ENCODE results near the gene KIF26B.
A peak's percentile ranks its signal among the peaks of the same experiment; 100 is the strongest.

KIF26B gene

DNA sequence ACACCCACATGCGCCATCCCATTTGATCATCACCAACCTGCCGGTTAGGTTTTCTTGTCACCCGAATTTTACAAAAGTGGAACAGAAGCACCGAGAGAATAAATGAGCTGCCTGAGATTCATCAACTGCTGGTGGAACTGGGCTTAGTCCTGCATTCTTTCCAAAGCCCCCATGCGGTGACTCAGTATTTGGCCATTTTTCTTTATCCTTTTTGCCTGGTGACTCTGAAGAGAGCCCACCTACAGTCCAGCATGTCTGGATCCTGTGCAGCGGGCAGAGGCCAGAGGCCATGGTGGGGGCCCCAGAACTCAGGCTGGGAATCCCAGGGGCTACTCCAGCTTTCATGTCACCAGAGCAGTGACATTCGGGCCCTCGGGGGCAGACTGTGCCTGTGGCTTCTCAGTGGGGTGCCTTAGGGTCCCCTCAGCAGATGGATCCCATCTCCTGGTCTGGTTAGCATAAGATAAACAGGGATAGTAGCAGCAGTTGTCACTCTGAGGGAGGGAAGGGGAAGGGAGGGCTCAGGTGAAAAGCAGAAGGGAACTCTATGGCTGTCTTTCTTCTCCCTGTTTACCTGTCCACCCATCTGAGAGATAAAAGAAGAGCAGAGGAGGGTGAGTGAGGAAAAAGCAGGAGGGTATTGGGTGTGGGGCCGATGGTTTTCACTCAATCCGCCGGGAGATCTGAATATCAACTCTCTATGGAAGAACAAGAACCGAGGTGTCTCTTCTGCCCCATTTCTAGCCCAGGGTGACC is 63.2 kb downstream of the KIF26B start:
- DNase-seq = no peak
- TF ChIP-seq, protein P1, sequence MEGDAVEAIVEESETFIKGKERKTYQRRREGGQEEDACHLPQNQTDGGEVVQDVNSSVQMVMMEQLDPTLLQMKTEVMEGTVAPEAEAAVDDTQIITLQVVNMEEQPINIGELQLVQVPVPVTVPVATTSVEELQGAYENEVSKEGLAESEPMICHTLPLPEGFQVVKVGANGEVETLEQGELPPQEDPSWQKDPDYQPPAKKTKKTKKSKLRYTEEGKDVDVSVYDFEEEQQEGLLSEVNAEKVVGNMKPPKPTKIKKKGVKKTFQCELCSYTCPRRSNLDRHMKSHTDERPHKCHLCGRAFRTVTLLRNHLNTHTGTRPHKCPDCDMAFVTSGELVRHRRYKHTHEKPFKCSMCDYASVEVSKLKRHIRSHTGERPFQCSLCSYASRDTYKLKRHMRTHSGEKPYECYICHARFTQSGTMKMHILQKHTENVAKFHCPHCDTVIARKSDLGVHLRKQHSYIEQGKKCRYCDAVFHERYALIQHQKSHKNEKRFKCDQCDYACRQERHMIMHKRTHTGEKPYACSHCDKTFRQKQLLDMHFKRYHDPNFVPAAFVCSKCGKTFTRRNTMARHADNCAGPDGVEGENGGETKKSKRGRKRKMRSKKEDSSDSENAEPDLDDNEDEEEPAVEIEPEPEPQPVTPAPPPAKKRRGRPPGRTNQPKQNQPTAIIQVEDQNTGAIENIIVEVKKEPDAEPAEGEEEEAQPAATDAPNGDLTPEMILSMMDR (IDR thresholded peaks at IDR 0.05; ENCODE audit: low read depth, low read length) = no peak

DNA sequence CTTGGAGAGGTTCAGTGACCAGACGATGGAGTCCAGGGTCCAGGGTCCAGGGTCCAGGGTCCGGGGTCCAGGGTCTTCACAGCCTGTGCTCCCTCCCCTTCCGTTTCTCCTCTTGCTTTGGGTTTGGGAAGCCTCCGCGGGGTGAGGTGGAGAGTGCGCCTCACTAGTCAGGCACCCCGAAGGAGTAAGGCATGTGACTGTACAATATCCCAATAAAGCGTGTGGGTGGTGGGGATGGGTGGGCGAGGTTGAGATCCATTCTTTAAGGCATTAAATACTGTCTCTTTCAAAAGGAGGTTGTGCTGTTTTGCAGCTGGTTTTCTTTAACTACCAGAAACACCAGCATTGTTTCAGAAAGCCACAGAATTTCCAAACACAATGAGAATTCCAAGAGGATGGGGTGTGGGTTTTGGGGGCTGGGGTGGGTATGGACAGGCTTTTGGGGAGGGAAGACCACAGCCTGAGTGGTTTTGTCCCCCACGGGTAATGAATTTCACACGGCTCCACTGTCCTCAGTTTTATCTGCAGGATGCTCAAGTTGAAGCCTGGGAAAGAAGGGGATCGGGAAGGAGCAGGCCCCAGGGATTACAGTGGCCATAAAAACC is 65.7 kb downstream of the KIF26B start:
- no peak for DNase-seq

More for the DNA sequence above, 63.2 kb downstream of the KIF26B start:
- no peak overlapping the region for H3K4me3 ChIP-seq (ENCODE audit: low read depth, low read length)
- no peak overlapping the region for H3K27ac ChIP-seq
- no peaks in the 10 kb centered on the region for H3K36me3 ChIP-seq
- H3K9me3 ChIP-seq (ENCODE audit: severe bottlenecking) = no peaks in the 10 kb centered on the region
- H3K27me3 ChIP-seq (ENCODE audit: insufficient read depth, low read depth, severe bottlenecking) = no peaks in the 10 kb centered on the region

DNA sequence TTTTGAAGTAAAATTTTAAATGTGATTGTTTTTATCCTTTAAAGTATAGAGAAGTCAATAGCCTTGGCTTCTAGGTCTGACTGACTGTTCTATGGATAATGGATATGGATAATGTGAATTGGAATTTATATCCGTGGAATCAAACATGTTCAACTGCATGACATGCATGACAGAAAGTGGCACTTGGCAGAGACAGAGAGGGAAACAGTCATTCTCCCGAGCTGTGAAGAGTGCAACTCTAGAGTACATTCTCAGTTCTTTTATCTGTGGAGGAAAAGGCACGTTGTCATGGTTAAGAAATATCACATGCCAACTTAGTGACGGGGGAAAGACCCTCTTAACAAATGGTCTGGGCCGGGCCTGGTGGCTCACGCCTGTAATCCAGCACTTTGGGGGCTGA is 67.0 kb downstream of the KIF26B start:
- Histone ChIP-seq H3K9me3 (ENCODE audit: severe bottlenecking) (no peaks in the 10 kb centered on the region), H3K27ac (no peak overlapping the region), H3K4me3 (ENCODE audit: low read depth, low read length) (no peak overlapping the region), H3K36me3 (no peaks in the 10 kb centered on the region), H3K27me3 (ENCODE audit: insufficient read depth, low read depth, severe bottlenecking) (no peaks in the 10 kb centered on the region)
- TF ChIP-seq, protein P1 (IDR thresholded peaks at IDR 0.05; ENCODE audit: low read depth, low read length) = no peak
- no peak for DNase-seq

More for the DNA sequence above, 65.7 kb downstream of the KIF26B start:
- Histone ChIP-seq H3K36me3 (no peaks in the 10 kb centered on the region), H3K27me3 (ENCODE audit: insufficient read depth, low read depth, severe bottlenecking) (no peaks in the 10 kb centered on the region), H3K27ac (no peak overlapping the region), H3K9me3 (ENCODE audit: severe bottlenecking) (no peaks in the 10 kb centered on the region), H3K4me3 (ENCODE audit: low read depth, low read length) (no peak overlapping the region)
- TF ChIP-seq, protein P1 (IDR thresholded peaks at IDR 0.05; ENCODE audit: low read depth, low read length) = no peak

DNA sequence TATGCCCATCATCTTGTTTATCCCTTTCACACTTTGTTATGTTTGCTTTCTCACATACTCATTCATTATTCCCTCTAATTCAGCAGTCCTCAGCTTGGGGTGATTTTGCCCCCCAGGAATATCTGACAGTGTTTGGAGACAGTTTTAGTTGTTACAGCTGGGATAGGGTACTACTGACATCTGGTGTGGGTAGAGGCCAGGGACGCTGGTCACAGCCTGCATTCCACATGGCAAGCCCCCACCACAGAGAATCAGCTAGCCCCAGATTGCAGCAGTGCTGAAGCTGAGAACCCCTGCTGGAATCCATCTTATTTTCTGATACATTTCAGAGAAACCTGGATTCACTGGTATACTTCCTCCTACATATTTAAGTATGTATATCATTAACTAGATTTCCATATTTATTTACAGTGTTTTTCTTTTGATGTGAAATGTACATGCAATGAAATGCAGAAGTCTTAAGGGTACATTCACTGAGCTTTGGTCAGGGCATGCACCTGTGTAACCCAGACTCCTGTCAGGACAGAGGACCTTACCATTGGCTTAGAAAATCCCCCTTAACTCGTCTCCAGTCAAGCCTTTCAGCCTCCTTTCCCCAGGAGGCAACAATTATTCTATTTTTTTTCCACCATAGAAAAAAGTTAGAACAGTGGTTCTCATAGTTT is 68.3 kb downstream of the KIF26B start:
- TF ChIP-seq, protein P1 (IDR thresholded peaks at IDR 0.05; ENCODE audit: low read depth, low read length) = no peak
- Histone ChIP-seq H3K4me3 (ENCODE audit: low read depth, low read length) (no peak overlapping the region), H3K9me3 (ENCODE audit: severe bottlenecking) (no peaks in the 10 kb centered on the region)

DNA sequence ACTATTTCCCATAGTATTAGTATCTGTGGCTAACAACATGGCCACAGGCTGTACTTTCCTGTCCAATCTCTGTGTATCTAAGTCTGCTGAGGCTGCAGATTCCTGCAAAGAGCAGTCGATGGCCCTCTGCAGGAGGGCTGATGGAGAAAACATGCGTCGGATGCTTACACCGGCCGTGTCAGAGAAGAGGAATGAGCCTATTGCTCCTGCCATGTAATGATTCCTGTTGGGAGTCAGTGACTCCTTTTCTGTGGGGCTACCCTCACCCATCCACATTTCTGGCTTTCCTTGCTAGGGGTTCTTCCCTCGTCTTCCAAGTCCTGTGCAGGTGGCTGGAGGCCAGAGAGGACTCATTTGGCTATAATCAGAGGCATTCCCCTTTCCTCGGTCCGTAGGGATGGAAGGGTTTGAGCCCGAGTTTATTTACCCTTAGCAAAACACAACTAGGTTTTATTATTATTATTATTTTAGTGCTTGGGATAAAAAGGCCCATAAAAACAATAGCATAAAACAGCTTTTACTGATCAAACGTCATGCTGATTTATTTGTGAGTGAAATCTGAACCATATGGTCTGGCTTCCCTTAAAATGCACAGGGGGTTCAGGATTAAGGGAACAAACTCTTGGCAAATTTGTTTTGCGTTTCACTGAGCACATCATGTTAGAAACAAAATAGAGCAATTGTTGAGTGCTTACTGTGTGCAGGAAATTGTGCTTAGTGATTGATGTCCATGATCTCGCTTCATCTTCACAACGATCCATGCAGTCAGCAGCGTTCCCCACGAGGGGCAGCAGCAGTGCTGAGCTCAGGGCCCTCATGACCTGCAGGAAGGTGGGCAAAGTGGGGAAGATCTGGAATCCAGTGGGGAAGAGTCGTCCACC is 70.8 kb downstream of the KIF26B start:
- Histone ChIP-seq H3K27me3 (ENCODE audit: insufficient read depth, low read depth, severe bottlenecking) (no peaks in the 10 kb centered on the region), H3K27ac (no peak overlapping the region), H3K9me3 (ENCODE audit: severe bottlenecking) (no peaks in the 10 kb centered on the region), H3K36me3 (no peaks in the 10 kb centered on the region), H3K4me3 (ENCODE audit: low read depth, low read length) (no peak overlapping the region)
- TF ChIP-seq, protein P1 (IDR thresholded peaks at IDR 0.05; ENCODE audit: low read depth, low read length) = peak; percentile 55
- no peak for DNase-seq

More for the DNA sequence above, 68.3 kb downstream of the KIF26B start:
- H3K36me3 ChIP-seq = no peaks in the 10 kb centered on the region
- no peak overlapping the region for H3K27ac ChIP-seq
- DNase-seq = no peak
- H3K27me3 ChIP-seq (ENCODE audit: insufficient read depth, low read depth, severe bottlenecking) = no peaks in the 10 kb centered on the region

Data from WERI-Rb-1 (cell line).